Activated CD4-positive, alpha-beta T cell treated with anti-CD3 and anti-CD28 coated beads, Interleukin-2, amount 10 ng/mL, durations not matched to agents 7 days and 5 days (primary cell): ENCODE data around the gene SHISA9. TPM values are rescaled to one million over a fixed set of nuclear protein-coding genes. Genes with fewer than 3 reads are reported as not detected.
"Not testable (repeated sequence)": the region's sequence is repeated elsewhere in the genome, so short reads cannot be mapped to it uniquely, and the experiment has no call there.

ENCODE experiments used
- CTCF ChIA-PET: fragments of 350-600 bp; sonication (Branson Sonifier 250); formaldehyde crosslinking; loops from one replicate; lab custom pipeline; 2021; ENCODE audit warnings: antibody characterized with exemption; lab: Charles Lee
- POLR2A ChIA-PET: fragments of 350-600 bp; sonication (Branson Sonifier 250); formaldehyde crosslinking; loops from one replicate; lab custom pipeline; 2021; ENCODE audit warnings: antibody characterized with exemption; lab: Charles Lee
- DNase-seq: peaks from one replicate; pipeline ENCODE4 v3.0.0-alpha.2; 2020
- H3K27ac Mint-ChIP-seq: one replicate; pipeline ENCODE4 v1.8.0; 2021; ENCODE audit warnings: mild to moderate bottlenecking, moderate library complexity, mixed read lengths
- H3K27me3 Mint-ChIP-seq: one replicate; pipeline ENCODE4 v1.8.0; 2021; ENCODE audit warnings: mixed read lengths
- H3K36me3 Mint-ChIP-seq: one replicate; pipeline ENCODE4 v1.8.0; 2021; ENCODE audit warnings: low read depth, mixed read lengths
- H3K4me1 Mint-ChIP-seq: one replicate; pipeline ENCODE4 v1.8.0; 2021; ENCODE audit warnings: mixed read lengths
- H3K4me3 Mint-ChIP-seq: one replicate; pipeline ENCODE4 v1.8.0; 2021; ENCODE audit warnings: mild to moderate bottlenecking, moderate library complexity, mixed read lengths
- H3K9me3 Mint-ChIP-seq: one replicate; pipeline ENCODE4 v1.8.0; 2021; ENCODE audit warnings: mixed read lengths
- total RNA-seq, 2 experiments: library from RNA; stranded (reverse); gene quantifications; one replicate each; pipeline ENCODE4 v1.2.3, GENCODE V29; 2021

SHISA9 gene
- total RNA-seq, 2 experiments from 2014 or later = 0.04 TPM; not detected in 1

- H3K36me3 Mint-ChIP-seq = no peaks in the 10 kb centered on the region
- CTCF ChIA-PET = no interaction called here
- no peak overlapping the region for H3K4me3 Mint-ChIP-seq
- no peaks in the 10 kb centered on the region for H3K9me3 Mint-ChIP-seq
- H3K27me3 Mint-ChIP-seq = peaks cover 57% of the 10 kb centered on the region
- POLR2A ChIA-PET = no interaction called here
- no peak for DNase-seq
- H3K4me1 Mint-ChIP-seq = peaks cover 9% of the 10 kb centered on the region
- no peak overlapping the region for H3K27ac Mint-ChIP-seq
These were observed 2.3 kb downstream of the SHISA9 start for GRCh38 chr16:12903407-12904328.

DNA sequence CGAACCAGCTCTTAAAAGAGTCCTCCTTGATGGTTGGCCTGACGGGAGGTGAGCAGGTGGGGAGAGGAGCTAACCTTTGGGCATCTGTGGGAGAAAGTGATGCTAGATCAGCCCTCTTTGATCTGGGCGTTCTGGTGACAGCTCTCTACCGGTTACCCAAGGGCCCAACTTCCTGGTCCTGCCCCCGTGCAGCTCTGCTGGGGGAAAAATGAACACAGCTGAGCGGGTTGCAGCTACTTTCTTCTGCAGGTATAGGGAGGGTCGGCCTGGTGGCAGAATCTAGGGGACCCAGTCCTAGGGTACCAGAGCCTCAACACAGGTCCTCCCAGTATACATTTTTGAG, 2.9 kb downstream of the SHISA9 start:
- ChIA-PET CTCF (no interaction called here), POLR2A (no interaction called here)
- Mint-ChIP-seq H3K27ac (no peak overlapping the region), H3K4me3 (no peak overlapping the region), H3K27me3 (peaks cover 51% of the 10 kb centered on the region), H3K9me3 (no peaks in the 10 kb centered on the region), H3K36me3 (no peaks in the 10 kb centered on the region), H3K4me1 (peaks cover 9% of the 10 kb centered on the region)
- DNase-seq = no peak

GRCh38 chr16:12906271-12906670, 4.9 kb downstream of the SHISA9 start:
- DNase-seq = no peak
- Mint-ChIP-seq H3K36me3 (no peaks in the 10 kb centered on the region), H3K9me3 (no peaks in the 10 kb centered on the region), H3K27me3 (peaks cover 42% of the 10 kb centered on the region), H3K27ac (no peak overlapping the region), H3K4me3 (no peak overlapping the region), H3K4me1 (peaks cover 7% of the 10 kb centered on the region)
- CTCF ChIA-PET = no interaction called here
- POLR2A ChIA-PET = no interaction called here

- H3K27ac Mint-ChIP-seq = no peak overlapping the region
These were observed 5.5 kb downstream of the SHISA9 start for GRCh38 chr16:12906765-12907516.

GRCh38 chr16:12907670-12908233, 6.4 kb downstream of the SHISA9 start:
- ChIA-PET POLR2A (no interaction called here), CTCF (interaction anchor here (0.5 kb wide), 1 partner anchor 1541 kb away, joined by 5 read pairs; no protein-coding TSS in a partner anchor)
- H3K36me3 Mint-ChIP-seq = no peaks in the 10 kb centered on the region
- peaks cover 35% of the 10 kb centered on the region for H3K27me3 Mint-ChIP-seq
- H3K27ac Mint-ChIP-seq = no peak overlapping the region
- H3K9me3 Mint-ChIP-seq = no peaks in the 10 kb centered on the region
- peaks cover 2% of the 10 kb centered on the region for H3K4me1 Mint-ChIP-seq
- no peak overlapping the region for H3K4me3 Mint-ChIP-seq
- DNase-seq = no peak

More at GRCh38 chr16:12906765-12907516, 5.5 kb downstream of the SHISA9 start:
- peaks cover 7% of the 10 kb centered on the region for H3K4me1 Mint-ChIP-seq
- no peak overlapping the region for H3K4me3 Mint-ChIP-seq
- POLR2A ChIA-PET = no interaction called here
- H3K9me3 Mint-ChIP-seq = no peaks in the 10 kb centered on the region
- H3K27me3 Mint-ChIP-seq = peaks cover 42% of the 10 kb centered on the region
- CTCF ChIA-PET = no interaction called here
- H3K36me3 Mint-ChIP-seq = no peaks in the 10 kb centered on the region
- DNase-seq = no peak

DNA sequence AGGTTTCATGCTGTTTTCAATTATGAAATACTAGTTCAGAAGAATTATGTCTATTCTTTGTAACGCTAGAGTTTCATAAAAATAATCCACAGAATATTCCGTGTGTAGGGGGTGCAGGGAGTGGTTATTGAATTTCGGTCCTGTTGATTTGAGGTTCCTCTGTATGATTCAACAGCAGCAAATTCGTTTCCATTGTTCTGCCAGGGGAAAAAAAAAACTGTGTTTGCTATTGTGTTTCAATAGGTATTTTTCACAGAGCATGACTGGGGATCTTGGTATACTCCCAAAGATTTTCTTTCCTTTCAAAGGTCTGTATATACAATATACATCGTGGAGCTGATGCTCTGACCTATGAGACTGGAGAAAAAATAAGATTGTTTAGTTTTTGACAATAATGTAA, 15.8 kb downstream of the SHISA9 start:
- H3K4me1 Mint-ChIP-seq = no peaks in the 10 kb centered on the region
- CTCF ChIA-PET = no interaction called here
- H3K27ac Mint-ChIP-seq = no peak overlapping the region
- no peaks in the 10 kb centered on the region for H3K9me3 Mint-ChIP-seq
- POLR2A ChIA-PET = no interaction called here
- H3K27me3 Mint-ChIP-seq = no peaks in the 10 kb centered on the region
- DNase-seq = no peak
- no peaks in the 10 kb centered on the region for H3K36me3 Mint-ChIP-seq
- H3K4me3 Mint-ChIP-seq = no peak overlapping the region

DNA sequence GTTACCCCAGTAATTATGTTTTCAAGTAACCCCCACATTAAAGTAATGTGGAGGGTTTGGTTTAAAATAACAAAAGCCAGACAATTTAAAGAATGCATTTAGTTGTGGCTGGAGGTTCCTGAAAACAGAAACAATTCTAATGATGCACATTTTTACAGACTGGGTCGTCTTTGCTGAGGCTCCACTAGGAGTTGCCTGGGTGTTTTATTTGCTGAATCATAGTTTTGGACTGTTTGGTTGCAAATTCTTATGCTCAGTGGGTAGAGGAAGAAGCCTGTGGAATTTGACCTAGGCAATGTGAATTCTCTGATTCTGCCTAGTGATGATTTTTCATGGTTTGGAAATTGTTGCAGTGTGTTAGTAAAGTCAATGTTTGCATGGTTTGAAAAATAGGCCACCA, 16.3 kb downstream of the SHISA9 start:
- H3K4me1 Mint-ChIP-seq = no peaks in the 10 kb centered on the region
- no peaks in the 10 kb centered on the region for H3K9me3 Mint-ChIP-seq
- CTCF ChIA-PET = no interaction called here
- H3K4me3 Mint-ChIP-seq = no peak overlapping the region
- H3K27ac Mint-ChIP-seq = no peak overlapping the region
- H3K36me3 Mint-ChIP-seq = no peaks in the 10 kb centered on the region
- DNase-seq = no peak
- POLR2A ChIA-PET = no interaction called here
- no peaks in the 10 kb centered on the region for H3K27me3 Mint-ChIP-seq

DNA sequence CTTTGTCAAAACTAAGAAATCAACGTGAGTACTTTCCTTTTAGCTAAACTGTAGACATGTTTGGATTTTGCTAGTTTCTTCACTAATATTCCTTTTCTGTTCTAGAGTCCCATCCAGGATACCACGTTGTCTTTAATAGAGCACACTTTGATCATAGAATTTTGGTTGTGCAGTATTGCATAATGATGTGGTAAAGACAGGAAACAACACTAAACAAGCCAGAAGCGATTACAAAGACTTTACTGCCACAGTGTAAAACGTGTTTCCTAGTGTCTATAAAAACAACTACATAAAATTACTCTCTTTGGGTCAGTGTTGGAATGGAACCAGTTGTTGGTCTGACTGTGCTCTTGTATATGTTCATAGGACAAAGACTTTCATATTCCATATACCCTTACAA, 19.3 kb downstream of the SHISA9 start:
- ChIA-PET POLR2A (no interaction called here), CTCF (no interaction called here)
- H3K9me3 Mint-ChIP-seq = no peaks in the 10 kb centered on the region

GRCh38 chr16:12923640-12924039, 22.2 kb downstream of the SHISA9 start:
- H3K9me3 Mint-ChIP-seq, H3K27ac Mint-ChIP-seq, H3K4me3 Mint-ChIP-seq, H3K36me3 Mint-ChIP-seq, H3K27me3 Mint-ChIP-seq, H3K4me1 Mint-ChIP-seq, POLR2A ChIA-PET, DNase-seq: not testable (repeated sequence)
- CTCF ChIA-PET = interaction anchor here (0.7 kb wide), 1 partner anchor 1004 kb away, joined by 3 read pairs; no protein-coding TSS in a partner anchor

More for the DNA sequence above, 19.3 kb downstream of the SHISA9 start:
- no peaks in the 10 kb centered on the region for H3K36me3 Mint-ChIP-seq
- DNase-seq = no peak
- no peaks in the 10 kb centered on the region for H3K4me1 Mint-ChIP-seq
- H3K27ac Mint-ChIP-seq = no peak overlapping the region
- H3K4me3 Mint-ChIP-seq = no peak overlapping the region
- peaks cover 5% of the 10 kb centered on the region for H3K27me3 Mint-ChIP-seq

DNA sequence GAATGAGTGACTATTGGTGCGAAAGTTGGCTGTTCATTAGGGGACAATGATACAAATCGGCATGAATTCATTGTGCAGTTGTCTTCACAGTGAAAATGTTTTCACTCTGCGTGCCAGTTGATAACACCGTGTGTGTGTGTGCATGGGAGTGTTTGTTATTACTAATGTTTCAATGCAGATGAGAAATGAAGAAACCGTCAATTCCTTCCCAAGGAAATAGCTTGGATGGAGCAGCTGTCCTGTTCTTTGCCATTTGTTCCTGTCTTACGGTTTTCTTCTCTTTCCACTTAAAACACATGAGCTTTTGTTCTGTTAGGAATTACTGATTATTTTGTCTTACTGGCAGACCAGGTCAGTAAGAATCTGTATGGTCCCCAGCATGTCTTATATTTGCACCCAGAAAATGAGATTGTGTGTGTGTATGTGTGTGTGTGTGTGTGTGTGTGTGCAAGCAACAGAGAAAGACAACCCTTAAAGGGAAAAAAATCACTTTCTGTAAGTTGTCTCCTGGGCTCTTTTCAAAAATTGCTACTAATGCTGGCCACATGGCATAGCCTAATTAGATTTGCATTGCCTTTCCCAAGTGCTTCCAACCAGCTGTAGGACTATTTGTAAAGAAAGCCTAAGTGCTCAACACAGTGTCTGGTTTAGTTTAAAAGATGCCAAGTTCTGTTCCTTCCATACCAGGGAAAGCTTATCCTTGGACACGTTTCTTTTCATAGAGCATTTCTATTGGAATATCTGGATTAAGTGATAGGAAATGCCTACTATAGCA, 23.8 kb downstream of the SHISA9 start:
- Mint-ChIP-seq H3K9me3 (no peaks in the 10 kb centered on the region), H3K4me1 (no peaks in the 10 kb centered on the region), H3K27ac (no peak overlapping the region), H3K27me3 (peaks cover 5% of the 10 kb centered on the region), H3K4me3 (no peak overlapping the region), H3K36me3 (no peaks in the 10 kb centered on the region)
- ChIA-PET POLR2A (no interaction called here), CTCF (no interaction called here)
- no peak for DNase-seq

GRCh38 chr16:12927591-12927990, 26.2 kb downstream of the SHISA9 start:
- Mint-ChIP-seq H3K36me3 (no peaks in the 10 kb centered on the region), H3K4me1 (no peaks in the 10 kb centered on the region), H3K27me3 (peaks cover 5% of the 10 kb centered on the region), H3K27ac (no peak overlapping the region), H3K4me3 (no peak overlapping the region), H3K9me3 (no peaks in the 10 kb centered on the region)
- no peak for DNase-seq
- ChIA-PET POLR2A (no interaction called here), CTCF (no interaction called here)

DNA sequence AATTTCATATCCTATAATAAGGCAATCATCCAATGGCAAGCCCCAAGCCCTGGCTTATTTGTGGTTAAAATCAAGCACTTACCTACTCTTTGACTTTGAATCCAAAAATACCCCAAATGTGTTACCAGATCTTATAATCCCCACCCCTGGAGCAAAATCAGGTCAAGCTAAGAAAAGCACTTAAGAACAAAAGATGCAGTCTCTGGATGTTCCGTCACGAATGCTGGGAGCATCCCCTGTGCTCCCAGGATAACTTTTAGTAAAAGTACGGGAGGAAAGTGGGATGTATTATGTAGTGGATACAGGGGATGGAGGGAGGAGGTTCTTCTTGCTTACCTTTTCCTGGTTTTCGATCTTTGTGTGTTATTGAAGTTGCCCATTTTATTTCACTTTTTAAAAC, 29.5 kb downstream of the SHISA9 start:
- Mint-ChIP-seq H3K4me1 (no peaks in the 10 kb centered on the region), H3K36me3 (no peaks in the 10 kb centered on the region), H3K27ac (no peak overlapping the region), H3K4me3 (no peak overlapping the region), H3K9me3 (no peaks in the 10 kb centered on the region), H3K27me3 (no peaks in the 10 kb centered on the region)
- ChIA-PET POLR2A (no interaction called here), CTCF (no interaction called here)
- DNase-seq = no peak
